AG10803 (cell line): ENCODE data around the gene GTF2F1.
"Not testable (repeated sequence)": the region's sequence is repeated elsewhere in the genome, so short reads cannot be mapped to it uniquely, and the experiment has no call there.

Experiments
- DNase-seq: peaks from one replicate; pipeline ENCODE4 v3.0.0; 2010; ENCODE audit warnings: low read depth
- H3K4me3 ChIP-seq: 2 replicates; pipeline ENCODE4 v1.5.1; 2011; ENCODE audit warnings: mild to moderate bottlenecking, low read length, control low read depth
- TF ChIP-seq, protein P1 (sequence below): conservative IDR thresholded peaks from 2 replicates; pipeline ENCODE4 v1.5.1; 2011; ENCODE audit warnings: mild to moderate bottlenecking, low read length, control low read depth, inconsistent platforms

GTF2F1 gene

GRCh38 chr19:6409346-6409745, 16.4 kb upstream of the GTF2F1 start:
- H3K4me3 ChIP-seq: no peak overlapping the region
- DNase-seq: no peak
- TF ChIP-seq, protein P1, sequence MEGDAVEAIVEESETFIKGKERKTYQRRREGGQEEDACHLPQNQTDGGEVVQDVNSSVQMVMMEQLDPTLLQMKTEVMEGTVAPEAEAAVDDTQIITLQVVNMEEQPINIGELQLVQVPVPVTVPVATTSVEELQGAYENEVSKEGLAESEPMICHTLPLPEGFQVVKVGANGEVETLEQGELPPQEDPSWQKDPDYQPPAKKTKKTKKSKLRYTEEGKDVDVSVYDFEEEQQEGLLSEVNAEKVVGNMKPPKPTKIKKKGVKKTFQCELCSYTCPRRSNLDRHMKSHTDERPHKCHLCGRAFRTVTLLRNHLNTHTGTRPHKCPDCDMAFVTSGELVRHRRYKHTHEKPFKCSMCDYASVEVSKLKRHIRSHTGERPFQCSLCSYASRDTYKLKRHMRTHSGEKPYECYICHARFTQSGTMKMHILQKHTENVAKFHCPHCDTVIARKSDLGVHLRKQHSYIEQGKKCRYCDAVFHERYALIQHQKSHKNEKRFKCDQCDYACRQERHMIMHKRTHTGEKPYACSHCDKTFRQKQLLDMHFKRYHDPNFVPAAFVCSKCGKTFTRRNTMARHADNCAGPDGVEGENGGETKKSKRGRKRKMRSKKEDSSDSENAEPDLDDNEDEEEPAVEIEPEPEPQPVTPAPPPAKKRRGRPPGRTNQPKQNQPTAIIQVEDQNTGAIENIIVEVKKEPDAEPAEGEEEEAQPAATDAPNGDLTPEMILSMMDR: no peak

DNA sequence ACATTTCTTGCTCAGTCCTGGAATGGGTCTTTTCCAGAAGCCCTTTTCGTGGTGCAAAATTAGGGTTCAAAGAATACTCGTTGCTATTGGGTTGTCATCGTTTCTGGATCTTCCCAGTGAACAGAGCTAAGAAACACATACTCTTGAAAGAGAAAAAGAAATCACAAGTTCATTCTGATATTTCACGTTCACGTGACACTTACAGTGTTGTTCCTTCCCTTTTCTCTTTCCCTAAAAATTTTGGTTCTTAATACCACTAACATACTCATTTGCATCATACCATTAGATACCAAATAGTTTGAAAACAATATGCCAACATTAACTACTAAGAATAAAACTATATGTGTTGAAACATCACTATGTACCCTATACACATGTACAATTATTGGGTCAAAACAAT, 13.4 kb upstream of the GTF2F1 start:
- TF ChIP-seq, protein P1: no peak
- no peak for DNase-seq
- H3K4me3 ChIP-seq: no peak overlapping the region

GRCh38 chr19:6402837-6403608, 10.1 kb upstream of the GTF2F1 start:
- TF ChIP-seq, protein P1: no peak
- peak; percentile 54 for DNase-seq
- no peak overlapping the region for H3K4me3 ChIP-seq

DNA sequence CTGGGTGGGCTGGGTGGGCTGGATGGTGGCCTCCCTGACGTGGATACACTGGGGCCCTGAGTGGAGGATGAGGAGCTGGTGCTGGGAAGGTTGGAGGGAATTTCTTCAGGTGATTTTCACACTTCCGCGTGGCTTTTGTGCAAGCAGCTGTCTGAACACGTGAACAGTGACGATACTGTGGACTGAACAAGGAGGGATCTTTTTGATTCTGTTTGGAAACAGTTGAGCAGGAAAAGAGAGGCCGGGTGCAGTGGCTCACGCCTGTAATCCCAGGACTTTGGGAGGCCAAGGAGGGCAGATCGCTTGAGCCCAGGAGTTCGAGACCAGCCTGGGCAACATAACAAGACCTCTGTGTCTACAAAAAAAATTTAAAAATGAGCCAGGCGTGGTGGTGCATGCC, 9.1 kb upstream of the GTF2F1 start:
- no peak for DNase-seq
- TF ChIP-seq, protein P1: no peak
- H3K4me3 ChIP-seq: no peak overlapping the region

GRCh38 chr19:6400062-6400944, 7.3 kb upstream of the GTF2F1 start:
- DNase-seq, H3K4me3 ChIP-seq: not testable (repeated sequence)

GRCh38 chr19:6396305-6396704, 3.3 kb upstream of the GTF2F1 start:
- DNase-seq: no peak
- TF ChIP-seq, protein P1: no peak
- no peak overlapping the region for H3K4me3 ChIP-seq

DNA sequence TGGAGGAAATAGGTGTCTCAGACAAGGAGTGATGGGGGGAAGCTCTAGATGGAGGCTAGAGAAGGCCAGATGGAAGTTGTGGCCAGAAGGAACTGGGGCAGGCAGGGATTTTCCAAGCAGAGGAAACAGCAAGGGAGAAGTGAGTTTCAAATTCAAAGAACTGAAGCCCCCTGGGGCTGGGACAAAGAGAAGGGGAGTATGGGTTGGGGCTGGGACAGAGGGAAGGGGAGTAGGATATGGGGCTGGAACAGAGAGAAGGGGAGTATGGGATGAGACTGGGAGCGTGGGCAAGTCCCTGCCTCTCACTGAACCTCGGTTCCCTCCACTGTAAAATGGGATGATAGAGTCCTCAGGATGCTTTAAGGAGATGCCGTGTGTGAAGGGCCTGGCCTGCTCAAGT, 1.9 kb upstream of the GTF2F1 start:
- no peak for DNase-seq
- TF ChIP-seq, protein P1: no peak
- H3K4me3 ChIP-seq: no peak overlapping the region
